Measurements from ENCODE around the gene CDKN1B.
A peak's percentile ranks its signal among the peaks of the same experiment; 100 is the strongest.
"Not testable (repeated sequence)": the region's sequence is repeated elsewhere in the genome, so short reads cannot be mapped to it uniquely, and the experiment has no call there.

Gene CDKN1B

DNA sequence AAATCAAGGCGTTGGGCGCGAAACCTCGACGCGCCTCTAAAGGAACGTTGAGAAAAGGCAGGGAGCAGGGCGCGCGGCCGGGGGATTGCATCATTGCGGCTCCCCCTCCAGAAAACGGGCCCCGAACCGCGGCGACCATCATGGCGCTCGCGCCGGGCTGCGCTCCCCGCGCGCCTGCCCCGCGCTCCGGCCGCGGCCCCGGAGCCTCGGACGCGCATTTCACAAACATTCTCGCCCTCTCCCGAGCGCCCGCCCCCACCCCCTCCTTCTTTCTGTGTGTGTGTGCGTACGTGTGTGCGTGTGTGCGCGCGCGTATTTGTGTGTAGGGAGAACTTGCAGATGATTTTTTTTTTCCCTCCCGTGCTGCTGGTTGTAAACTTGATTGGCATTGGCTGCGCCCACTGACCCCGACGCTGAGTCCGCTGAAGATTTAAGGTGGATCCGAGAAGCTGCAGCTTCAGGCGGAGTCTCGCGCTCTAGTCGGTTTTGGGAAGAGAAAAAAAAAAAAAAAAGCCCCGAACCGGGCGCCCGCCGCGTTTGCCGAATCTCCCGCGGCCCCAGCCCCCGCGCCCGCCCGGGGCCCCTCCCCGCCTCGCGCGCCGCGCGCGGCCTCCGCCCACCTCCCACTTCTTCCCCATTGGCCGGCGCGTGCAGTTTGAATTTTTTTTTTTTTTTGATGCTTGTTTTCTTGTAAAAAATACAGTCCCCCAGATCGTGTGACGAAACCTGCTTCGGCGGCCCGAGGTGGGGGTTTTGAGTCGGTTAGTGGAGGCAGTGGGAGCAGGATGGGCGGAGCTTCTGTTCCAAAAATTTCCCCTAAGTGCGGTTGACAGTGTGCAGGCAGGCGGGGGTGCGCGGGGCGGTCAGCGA lies 8.2 kb downstream of the CDKN1B start:
- DNase-seq, result peak; percentile 78

GRCh38 chr12:12725956-12726554 lies 8.9 kb downstream of the CDKN1B start:
- no peak for DNase-seq

GRCh38 chr12:12726555-12727093 lies 9.5 kb downstream of the CDKN1B start:
- no peak for DNase-seq

DNA sequence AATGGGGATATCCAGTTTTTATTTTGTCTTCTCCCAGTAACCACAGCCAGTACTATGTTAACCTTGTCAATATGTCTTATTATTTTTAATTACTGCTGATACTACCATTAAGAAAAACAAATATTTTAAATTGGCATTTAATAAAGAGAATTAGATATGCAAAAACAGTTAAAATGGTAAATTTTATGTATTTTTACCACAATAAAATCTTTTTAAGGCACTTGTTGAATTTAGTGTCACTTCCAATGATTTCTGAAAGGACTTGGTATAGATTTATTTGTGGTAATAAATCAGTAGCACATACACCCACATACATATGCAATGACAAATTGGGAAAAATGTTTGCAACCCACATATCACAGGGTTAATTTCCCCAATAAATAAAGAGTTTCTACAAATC lies 14.0 kb downstream of the CDKN1B start:
- DNase-seq, result no peak

- no peak for DNase-seq
Observed at GRCh38 chr12:12731785-12732184, 14.6 kb downstream of the CDKN1B start.

- DNase-seq, result no peak
Observed at GRCh38 chr12:12733118-12733517, 15.9 kb downstream of the CDKN1B start.

GRCh38 chr12:12734054-12734453 lies 16.9 kb downstream of the CDKN1B start:
- DNase-seq, result no peak

- DNase-seq, result no peak
Observed at GRCh38 chr12:12734561-12735071, 17.4 kb downstream of the CDKN1B start.

DNA sequence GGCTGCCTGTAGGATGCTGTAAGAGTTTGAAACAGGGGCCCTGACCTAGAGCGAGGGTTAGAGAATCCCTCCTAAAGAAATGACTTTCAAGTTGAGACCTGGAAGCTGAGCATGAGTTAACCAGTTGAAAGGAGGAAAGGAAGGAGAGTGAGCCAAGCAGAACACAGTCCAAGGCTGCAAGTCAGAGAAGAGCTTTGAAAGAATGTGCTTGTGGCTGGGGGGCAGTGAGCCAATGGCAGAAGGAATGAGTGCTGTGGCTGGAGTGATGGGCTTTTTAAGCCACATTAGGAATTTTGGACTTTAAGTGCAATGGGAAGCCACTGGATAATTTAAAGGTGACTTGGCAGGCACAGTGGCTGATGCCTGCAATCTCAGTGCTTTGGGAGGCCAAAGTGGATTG lies 18.1 kb downstream of the CDKN1B start:
- no peak for DNase-seq

GRCh38 chr12:12736759-12737676 lies 19.9 kb downstream of the CDKN1B start:
- DNase-seq, result no peak

GRCh38 chr12:12738152-12738551 lies 21.0 kb downstream of the CDKN1B start:
- DNase-seq, result not testable (repeated sequence)

GRCh38 chr12:12741660-12742059 lies 24.5 kb downstream of the CDKN1B start:
- DNase-seq, result no peak

- no peak for DNase-seq
Observed at GRCh38 chr12:12744546-12745305, 27.6 kb downstream of the CDKN1B start.

DNA sequence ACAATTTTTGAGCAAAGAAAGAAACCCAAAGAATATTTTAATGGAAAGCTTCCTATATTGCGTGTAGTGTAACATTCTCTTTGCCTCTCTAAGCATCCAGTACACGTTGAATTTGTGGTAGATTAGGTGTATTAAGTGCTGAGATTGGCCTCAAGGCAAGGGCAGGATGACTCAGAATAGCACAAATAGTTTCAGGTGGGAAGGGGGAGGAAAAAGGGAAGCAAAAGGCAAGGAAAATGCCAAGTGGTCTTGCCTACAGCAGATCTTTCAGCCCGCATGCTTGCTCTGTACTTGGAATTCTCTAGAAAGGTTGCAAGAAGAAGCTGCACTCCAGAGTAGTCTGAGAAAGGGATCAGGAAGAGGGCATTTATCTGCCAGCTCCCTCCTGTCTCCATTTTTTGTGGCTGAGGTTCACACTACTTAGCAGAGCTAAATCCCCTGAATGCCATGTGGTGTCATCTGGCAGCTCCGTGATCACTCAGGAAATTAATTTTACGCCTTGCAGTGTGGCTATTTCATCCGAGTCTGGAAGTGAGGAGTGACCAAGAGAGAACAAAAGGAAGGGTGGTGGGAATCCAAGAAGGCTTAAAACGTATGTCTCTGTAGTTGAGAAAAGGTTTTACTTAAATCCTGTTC lies 28.5 kb downstream of the CDKN1B start:
- DNase-seq, result no peak

- DNase-seq, result no peak
Observed at GRCh38 chr12:12747278-12747677, 30.1 kb downstream of the CDKN1B start.

DNA sequence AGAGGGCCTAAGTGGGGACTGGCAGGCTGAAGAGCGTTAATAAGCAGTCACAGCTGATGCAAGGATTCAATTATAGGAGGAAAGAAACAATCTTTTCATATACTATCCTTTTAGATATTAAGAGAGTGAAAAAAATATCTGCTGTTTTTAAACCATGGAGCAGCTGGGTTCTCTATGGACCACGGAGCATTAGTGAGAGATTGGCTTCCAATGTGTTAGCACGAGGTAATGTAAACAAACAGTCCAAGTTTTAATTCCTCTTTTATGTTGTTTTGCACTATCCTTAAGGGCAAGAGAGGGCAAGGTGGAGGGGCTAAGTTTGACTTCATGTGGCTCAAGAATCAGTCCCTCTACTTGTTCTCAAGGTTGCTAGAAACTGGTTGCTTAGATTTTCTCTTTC lies 30.9 kb downstream of the CDKN1B start:
- no peak for DNase-seq

GRCh38 chr12:12749433-12749832 lies 32.3 kb downstream of the CDKN1B start:
- DNase-seq, result no peak

GRCh38 chr12:12755923-12756322 lies 38.8 kb downstream of the CDKN1B start:
- no peak for DNase-seq

DNA sequence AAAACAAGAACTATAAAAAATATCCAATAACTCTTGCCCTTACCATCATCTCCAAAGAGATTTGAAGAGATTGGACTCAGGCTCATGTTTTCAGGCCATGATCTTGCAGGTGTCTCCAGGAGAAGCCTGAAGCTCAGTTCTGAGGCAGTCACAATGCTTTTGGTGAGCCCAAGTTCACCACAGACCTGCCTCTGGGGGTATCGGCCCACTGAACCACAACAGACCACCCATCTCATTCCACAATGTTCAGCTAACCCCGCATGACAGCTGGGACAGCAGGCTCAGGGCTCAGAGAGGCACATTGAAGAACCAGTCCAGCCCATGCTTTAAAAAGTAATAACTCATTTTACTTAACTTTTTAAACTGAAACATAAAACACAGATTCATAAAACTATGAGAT lies 40.0 kb downstream of the CDKN1B start:
- DNase-seq, result no peak

DNA sequence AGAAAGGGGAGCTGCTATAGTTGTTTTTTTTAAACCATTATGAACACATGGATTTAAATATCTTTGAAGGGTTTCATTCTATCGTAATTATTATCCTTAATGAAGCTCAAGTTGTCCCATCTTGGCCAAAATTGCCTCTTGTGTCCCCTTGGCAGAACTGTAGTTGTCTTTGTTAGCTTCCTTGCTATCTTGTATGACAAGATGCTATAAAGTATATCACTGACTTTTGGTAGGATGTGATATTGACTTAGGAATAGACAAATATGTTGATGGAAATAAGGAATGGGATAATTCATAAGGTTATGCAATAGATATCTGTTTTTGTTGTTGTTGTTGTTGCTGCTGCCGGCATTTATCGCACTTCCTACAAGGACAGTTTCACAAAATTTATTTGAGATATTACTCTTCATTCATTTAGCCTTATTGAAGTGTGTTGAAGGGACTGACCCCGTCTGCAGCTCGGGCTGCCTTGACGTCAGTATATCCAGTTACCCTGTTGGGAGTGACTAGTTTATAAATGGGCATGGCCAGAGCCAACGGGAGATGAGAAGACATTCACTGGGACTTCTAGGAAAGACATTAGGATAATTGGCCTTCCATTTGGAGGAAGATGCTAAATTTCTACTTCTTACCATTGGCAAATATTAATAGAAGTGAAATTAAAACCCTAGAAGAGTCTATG lies 42.2 kb downstream of the CDKN1B start:
- no peak for DNase-seq

- DNase-seq, result no peak
Observed at GRCh38 chr12:12764824-12765223, 47.7 kb downstream of the CDKN1B start.

Data from stimulated activated CD4-positive, alpha-beta T cell treated with anti-CD3 and anti-CD28 coated beads, Interleukin-12 subunit alpha, Interleukin-12 subunit beta, amount 100 ng/mL, for 4 hours (primary cell).